Body of pancreas (tissue), 4 donors: ENCODE results near the gene SETD7.

Experiments used
- CTCF ChIP-seq, 7 experiments: fragments of 450-650 bp in 4 of 7; fragments of 200-600 bp in 3 of 7; sonication (generic) in 3 of 7; IDR thresholded peaks; one replicate each; pipeline ENCODE4 v1.5.1; 2016 to 2019; ENCODE audit warnings: antibody characterized with exemption in 7 of 7
- POLR2A ChIP-seq, 3 donors: fragments of 450-650 bp; IDR thresholded peaks; one replicate each; pipeline ENCODE4 v1.6.1; 2016; ENCODE audit warnings: antibody characterized with exemption in 3 of 3, mild to moderate bottlenecking in 2 of 3

GRCh38 chr4:139515531-139515958 lies 40.5 kb downstream of the SETD7 start:
- TF ChIP-seq CTCF (IDR thresholded peaks at IDR 0.05): no peak
- TF ChIP-seq POLR2A (IDR thresholded peaks at IDR 0.05): no peak
